ENCODE measurements around the gene ZMIZ2. TPM values are rescaled to one million over a fixed set of nuclear protein-coding genes. Genes with fewer than 3 reads are reported as not detected.
A peak's percentile ranks its signal among the peaks of the same experiment; 100 is the strongest.
"Not testable (repeated sequence)": the region's sequence is repeated elsewhere in the genome, so short reads cannot be mapped to it uniquely, and the experiment has no call there.

The ZMIZ2 gene
- total RNA-seq, 2 experiments from 2014 or later, result 120 to 124 TPM

DNA sequence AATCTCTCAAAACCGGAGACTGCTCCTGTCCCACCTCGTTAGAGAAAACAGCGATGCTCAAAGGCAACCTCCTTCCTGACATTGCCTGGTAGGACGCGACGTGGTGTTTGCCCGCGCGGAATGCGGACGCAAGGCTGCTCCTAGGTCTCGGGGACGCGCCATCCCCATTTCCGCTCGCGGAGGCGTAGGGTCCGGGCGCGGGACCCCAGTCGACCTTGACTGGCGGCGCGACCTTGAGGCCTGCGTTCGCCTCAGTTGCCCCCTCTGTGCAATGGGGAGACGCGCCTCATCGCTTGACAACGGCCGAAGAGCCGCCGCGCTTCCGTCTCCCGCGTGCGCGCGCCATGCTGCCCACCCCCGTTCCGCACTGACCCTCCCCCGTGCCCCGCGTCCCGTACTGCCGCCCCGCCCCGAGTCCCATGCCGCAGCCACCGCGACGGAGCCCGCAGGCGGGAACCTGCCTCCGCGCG is 47.4 kb downstream of the ZMIZ2 start:
- H3K4me3 Mint-ChIP-seq, result peak overlapping the region; percentile 98
- H3K27me3 Mint-ChIP-seq, result no peaks in the 10 kb centered on the region
- no peaks in the 10 kb centered on the region for H3K9me3 Mint-ChIP-seq
- POLR2A ChIA-PET, result interaction anchor here (1.0 to 4.1 kb wide), 2 partner anchors 52 to 214 kb away, joined by 4 to 20 read pairs; partner anchors contain the start of genes H2AZ2 and TMED4
- peak overlapping the region; percentile 96 for H3K27ac Mint-ChIP-seq
- H3K4me1 Mint-ChIP-seq, result peaks cover 23% of the 10 kb centered on the region
- peaks cover 23% of the 10 kb centered on the region for H3K36me3 Mint-ChIP-seq
- ATAC-seq (ENCODE audit: low read depth) (peak; percentile 30), DNase-seq (no peak)

DNA sequence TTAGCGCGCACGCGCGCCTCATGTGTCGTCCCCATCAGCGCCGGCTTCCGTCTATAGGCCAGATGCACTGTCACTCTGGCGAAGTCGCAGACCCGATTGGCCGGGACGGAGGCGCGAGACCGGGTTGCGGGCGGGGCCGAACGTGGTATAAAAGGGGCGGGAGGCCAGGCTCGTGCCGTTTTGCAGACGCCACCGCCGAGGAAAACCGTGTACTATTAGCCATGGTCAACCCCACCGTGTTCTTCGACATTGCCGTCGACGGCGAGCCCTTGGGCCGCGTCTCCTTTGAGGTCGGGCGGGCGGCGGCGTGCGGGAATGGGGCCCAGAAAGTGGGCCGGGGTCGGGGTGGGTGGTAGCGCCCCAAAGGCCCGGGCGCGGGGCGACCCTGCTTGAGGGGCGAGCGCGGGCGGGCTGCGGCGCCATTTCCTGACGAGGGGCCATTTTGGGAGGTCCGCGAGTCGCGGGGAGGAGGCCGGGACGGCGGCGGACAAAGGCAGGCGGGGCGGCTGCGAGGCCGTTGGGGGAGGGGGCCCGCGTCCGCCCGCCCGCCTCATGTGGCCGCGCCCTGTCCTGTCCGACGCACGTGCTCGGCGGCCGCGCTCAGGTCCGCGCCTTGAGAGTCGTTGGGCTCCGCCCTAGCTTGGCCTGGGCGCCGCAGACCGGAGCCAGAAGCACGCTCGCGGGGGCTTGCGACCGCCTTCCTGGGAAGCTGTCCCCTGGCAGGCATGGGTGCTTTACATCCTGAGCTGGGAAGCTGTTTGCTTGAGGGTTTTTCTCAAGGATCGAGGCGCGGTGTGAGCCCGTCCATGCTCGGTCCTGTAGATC is 48.1 kb downstream of the ZMIZ2 start, which contains the start of gene PPIA:
Gene PPIA (plus strand): TSS at position 178 of the 825 bp plus-strand sequence. CDS start 44 bp downstream, at position 222.
- DNase-seq, result peak; percentile 98
- POLR2A ChIA-PET, result interaction anchor here (0.6 to 4.1 kb wide), 16 partner anchors 9 to 215 kb away, joined by 3 to 38 read pairs (median 4); partner anchors contain the start of genes H2AZ2, OGDH, PURB and TMED4
- Mint-ChIP-seq H3K4me1 (peaks cover 26% of the 10 kb centered on the region), H3K36me3 (peaks cover 30% of the 10 kb centered on the region), H3K4me3 (peak within 1 kb of the TSS; percentile 98), H3K27me3 (no peaks in the 10 kb centered on the region), H3K27ac (peak within 1 kb of the TSS; percentile 96), H3K9me3 (no peaks in the 10 kb centered on the region)
- peak; percentile 90 for ATAC-seq (ENCODE audit: low read depth)

DNA sequence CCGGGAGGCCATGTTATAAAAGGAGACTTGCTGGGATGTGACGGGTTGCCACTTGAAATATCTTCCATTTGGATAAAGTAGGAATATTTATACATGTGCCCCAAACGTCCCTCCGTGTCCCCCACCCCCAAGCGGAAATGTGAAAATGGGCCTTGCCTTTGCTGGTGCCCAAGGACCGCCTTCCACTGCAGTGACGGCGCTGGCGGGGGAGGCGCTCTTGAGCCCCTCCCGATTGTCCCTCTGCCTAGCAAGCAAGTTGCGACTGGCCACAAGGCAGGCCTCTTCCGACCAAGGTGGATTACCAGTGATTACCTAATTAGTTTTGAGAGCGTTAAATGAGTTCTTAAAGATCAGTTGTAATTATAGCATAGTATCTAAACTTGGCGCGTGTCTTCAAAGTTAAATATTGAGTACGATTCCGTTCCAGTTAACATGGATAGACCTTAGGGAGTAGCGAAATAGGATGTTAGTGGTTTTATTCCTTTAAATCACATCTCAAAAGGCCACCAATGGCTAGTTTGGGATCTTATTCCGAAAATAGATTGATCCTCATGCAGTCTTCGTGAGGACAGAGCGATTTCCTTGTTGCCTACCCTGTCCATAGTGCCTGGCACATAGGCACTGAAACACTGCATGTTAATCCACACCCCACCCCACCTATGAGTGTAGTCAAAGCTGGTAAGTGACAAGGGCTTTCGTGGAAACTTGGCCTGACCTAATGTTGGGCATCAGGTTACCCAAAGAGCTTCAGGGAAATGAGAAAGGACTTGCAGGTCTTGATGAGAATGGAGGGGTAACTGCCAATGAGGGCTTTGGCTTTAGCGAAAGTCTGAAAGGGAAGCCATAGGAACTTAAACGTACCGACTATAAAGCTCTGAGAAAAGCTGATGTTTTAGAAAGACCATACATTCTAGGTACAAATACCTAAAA is 48.9 kb downstream of the ZMIZ2 start:
- POLR2A ChIA-PET, result interaction anchor here (0.5 to 4.1 kb wide), 18 partner anchors 8 to 216 kb away, joined by 3 to 38 read pairs (median 4); partner anchors contain the start of genes H2AZ2, OGDH, PURB and TMED4
- H3K4me3 Mint-ChIP-seq, result peak overlapping the region; percentile 98
- H3K4me1 Mint-ChIP-seq, result peaks cover 27% of the 10 kb centered on the region
- ATAC-seq (ENCODE audit: low read depth) (peak; percentile 49), DNase-seq (peak; percentile 83)
- no peaks in the 10 kb centered on the region for H3K9me3 Mint-ChIP-seq
- no peaks in the 10 kb centered on the region for H3K27me3 Mint-ChIP-seq
- H3K36me3 Mint-ChIP-seq, result peaks cover 32% of the 10 kb centered on the region
- peak overlapping the region; percentile 96 for H3K27ac Mint-ChIP-seq

DNA sequence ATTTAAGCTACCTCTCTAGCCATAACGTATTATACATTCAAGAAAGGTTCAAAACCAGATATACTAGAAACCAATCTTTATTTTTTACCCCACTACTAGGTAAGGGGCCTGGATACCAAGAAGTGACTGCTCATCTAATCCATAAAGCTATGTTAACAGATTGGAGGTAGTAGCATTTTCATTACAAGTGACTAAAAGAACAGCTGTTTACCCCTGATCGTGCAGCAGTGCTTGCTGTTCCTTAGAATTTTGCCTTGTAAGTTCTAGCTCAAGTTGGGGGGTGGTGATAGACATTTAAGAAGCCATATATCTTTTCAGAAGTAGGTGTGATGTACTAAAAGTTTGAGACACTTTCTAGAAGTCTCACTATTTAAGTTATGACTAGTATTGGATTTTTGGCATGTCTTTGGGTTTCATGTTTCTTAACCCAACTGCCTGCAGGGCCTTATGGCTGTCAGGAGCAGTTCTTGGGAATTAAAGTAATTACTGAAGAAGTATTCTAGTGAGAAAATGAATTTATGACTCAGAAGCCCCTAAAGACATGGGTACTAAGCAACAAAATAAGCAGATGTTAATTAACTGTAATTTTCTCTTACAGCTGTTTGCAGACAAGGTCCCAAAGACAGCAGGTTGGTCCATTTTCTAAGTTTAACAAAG is 50.1 kb downstream of the ZMIZ2 start:
- Mint-ChIP-seq H3K4me1 (peaks cover 28% of the 10 kb centered on the region), H3K36me3 (peaks cover 36% of the 10 kb centered on the region), H3K27ac (peak overlapping the region; percentile 96), H3K27me3 (no peaks in the 10 kb centered on the region), H3K9me3 (no peaks in the 10 kb centered on the region), H3K4me3 (peak overlapping the region; percentile 98)
- ATAC-seq (ENCODE audit: low read depth), result no peak
- no peak for DNase-seq
- POLR2A ChIA-PET, result interaction anchor here (0.6 to 4.1 kb wide), 7 partner anchors 12 to 217 kb away, joined by 3 to 38 read pairs (median 11); partner anchors contain the start of genes H2AZ2, PURB and TMED4

DNA sequence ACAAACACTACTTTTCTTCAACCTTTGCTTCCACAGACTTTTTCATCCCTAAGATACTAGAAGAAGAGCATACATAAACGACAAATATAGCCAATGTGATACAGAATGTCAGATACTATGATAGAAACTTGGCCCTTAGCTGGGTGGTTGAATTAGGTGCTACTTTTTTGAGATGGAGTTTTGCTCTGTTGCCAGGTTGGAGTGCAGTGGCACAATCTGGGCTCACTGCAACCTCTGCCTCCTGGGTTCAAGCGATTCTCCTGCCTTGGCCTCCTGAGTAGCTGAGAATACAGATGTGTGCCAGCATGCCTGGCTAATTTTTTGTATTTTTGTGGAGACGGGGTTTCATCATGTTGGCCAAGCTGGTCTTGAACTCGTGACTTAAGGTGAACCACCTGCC is 51.3 kb downstream of the ZMIZ2 start:
- POLR2A ChIA-PET, result interaction anchor here (0.7 kb wide), 1 partner anchor 309 kb away, joined by 4 read pairs; no protein-coding TSS in a partner anchor
- Mint-ChIP-seq H3K27ac (no peak overlapping the region), H3K4me3 (peak overlapping the region; percentile 42), H3K36me3 (peaks cover 36% of the 10 kb centered on the region), H3K9me3 (no peaks in the 10 kb centered on the region), H3K27me3 (no peaks in the 10 kb centered on the region), H3K4me1 (peaks cover 25% of the 10 kb centered on the region)
- ATAC-seq (ENCODE audit: low read depth), result no peak
- DNase-seq, result no peak

DNA sequence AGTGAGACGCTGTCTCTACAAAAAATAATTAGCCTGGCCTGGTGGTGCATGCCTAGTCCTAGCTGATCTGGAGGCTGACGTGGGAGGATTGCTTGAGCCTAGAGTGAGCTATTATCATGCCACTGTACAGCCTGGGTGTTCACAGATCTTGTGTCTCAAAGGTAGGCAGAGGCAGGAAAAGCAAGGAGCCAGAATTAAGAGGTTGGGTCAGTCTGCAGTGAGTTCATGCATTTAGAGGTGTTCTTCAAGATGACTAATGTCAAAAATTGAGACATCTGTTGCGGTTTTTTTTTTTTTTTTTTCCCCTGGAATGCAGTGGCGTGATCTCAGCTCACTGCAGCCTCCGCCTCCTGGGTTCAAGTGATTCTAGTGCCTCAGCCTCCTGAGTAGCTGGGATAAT is 53.2 kb downstream of the ZMIZ2 start:
- Mint-ChIP-seq H3K9me3 (no peaks in the 10 kb centered on the region), H3K4me1 (peaks cover 25% of the 10 kb centered on the region), H3K27ac (no peak overlapping the region)

DNA sequence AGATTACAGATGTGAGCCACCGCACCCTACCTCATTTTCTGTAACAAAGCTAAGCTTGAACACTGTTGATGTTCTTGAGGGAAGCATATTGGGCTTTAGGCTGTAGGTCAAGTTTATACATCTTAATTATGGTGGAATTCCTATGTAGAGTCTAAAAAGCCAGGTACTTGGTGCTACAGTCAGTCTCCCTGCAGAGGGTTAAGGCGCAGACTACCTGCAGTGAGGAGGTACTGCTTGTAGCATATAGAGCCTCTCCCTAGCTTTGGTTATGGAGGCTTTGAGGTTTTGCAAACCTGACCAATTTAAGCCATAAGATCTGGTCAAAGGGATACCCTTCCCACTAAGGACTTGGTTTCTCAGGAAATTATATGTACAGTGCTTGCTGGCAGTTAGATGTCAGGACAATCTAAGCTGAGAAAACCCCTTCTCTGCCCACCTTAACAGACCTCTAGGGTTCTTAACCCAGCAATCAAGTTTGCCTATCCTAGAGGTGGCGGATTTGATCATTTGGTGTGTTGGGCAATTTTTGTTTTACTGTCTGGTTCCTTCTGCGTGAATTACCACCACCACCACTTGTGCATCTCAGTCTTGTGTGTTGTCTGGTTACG is 53.9 kb downstream of the ZMIZ2 start:
- no peaks in the 10 kb centered on the region for H3K9me3 Mint-ChIP-seq
- POLR2A ChIA-PET, result interaction anchor here (0.6 to 1.1 kb wide), 5 partner anchors 8 to 665 kb away, joined by 3 to 5 read pairs (median 3); no protein-coding TSS in a partner anchor
- H3K36me3 Mint-ChIP-seq, result peaks cover 33% of the 10 kb centered on the region
- H3K4me1 Mint-ChIP-seq, result peaks cover 25% of the 10 kb centered on the region
- no peak overlapping the region for H3K4me3 Mint-ChIP-seq
- no peak for ATAC-seq (ENCODE audit: low read depth)
- H3K27ac Mint-ChIP-seq, result no peak overlapping the region
- no peak for DNase-seq
- H3K27me3 Mint-ChIP-seq, result no peaks in the 10 kb centered on the region

More for the DNA sequence above, 53.2 kb downstream of the ZMIZ2 start:
- no peak overlapping the region for H3K4me3 Mint-ChIP-seq
- H3K36me3 Mint-ChIP-seq, result peaks cover 36% of the 10 kb centered on the region
- DNase-seq, result no peak
- POLR2A ChIA-PET, result interaction anchor here (0.6 to 1.1 kb wide), 4 partner anchors 8 to 664 kb away, joined by 3 to 5 read pairs (median 3); no protein-coding TSS in a partner anchor
- ATAC-seq (ENCODE audit: low read depth), result no peak
- no peaks in the 10 kb centered on the region for H3K27me3 Mint-ChIP-seq

DNA sequence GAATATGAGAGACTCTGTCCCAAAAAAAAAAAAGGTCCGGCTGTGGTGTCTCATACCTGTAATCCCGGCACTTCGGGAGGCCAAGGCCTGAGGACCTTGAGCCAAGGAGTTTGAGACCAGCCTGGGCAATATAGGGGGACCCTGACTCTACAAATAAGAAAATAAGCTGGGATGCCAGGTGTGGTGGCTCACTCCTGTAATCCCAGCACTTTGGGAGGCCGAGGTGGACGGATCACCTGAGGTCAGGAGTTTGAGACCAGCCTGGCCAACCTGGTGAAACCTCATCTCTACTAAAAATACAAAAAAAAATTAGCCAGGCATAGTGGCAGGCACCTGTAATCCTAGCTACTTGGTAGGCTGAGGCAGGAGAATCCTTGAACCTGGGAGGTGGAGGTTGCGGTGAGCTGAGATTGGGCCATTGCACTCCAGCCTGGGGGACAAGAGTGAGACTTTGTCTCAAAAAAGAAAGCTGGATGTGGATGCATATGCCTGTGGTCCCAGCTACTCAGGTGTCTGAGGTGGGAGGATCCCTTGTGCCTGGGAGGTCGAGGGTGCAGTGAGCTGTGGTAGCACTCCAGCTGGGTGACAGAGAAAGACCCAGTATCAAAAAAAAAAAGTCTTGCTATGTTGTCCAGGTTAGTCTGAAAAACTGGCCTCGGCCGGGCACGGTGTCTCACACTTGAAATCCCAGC is 55.3 kb downstream of the ZMIZ2 start:
- H3K4me1 Mint-ChIP-seq, result peaks cover 20% of the 10 kb centered on the region
- not testable (repeated sequence) for ATAC-seq (ENCODE audit: low read depth); H3K4me3 Mint-ChIP-seq; H3K27me3 Mint-ChIP-seq; H3K27ac Mint-ChIP-seq; DNase-seq; H3K9me3 Mint-ChIP-seq
- POLR2A ChIA-PET, result interaction anchor here (0.6 to 2.0 kb wide), 5 partner anchors 33 to 334 kb away, joined by 3 to 6 read pairs (median 4); no protein-coding TSS in a partner anchor
- H3K36me3 Mint-ChIP-seq, result peaks cover 25% of the 10 kb centered on the region

DNA sequence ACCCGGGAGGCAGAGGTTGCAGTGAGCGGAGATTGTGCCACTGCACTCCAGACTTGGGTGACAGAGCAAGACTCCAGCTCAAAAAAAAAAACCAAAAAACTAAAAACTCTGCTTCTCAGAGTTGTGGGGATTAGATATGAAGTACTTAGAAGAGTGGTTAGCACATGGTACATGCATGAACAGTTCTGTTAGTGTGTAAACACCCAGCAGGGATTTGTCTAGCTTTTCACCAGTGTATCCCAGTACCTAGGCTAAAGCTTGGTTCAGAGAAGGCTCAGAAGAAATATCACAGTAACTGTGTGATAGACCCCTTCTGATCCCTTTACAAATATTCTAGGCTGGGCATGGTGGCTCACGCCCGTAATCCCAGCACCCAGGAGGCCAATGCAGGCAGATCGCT is 57.3 kb downstream of the ZMIZ2 start:
- no peak overlapping the region for H3K4me3 Mint-ChIP-seq
- no peak for ATAC-seq (ENCODE audit: low read depth)
- H3K27ac Mint-ChIP-seq, result no peak overlapping the region
- POLR2A ChIA-PET, result interaction anchor here (0.8 to 2.0 kb wide), 3 partner anchors 8 to 80 kb away, joined by 3 to 6 read pairs (median 4); partner anchors contain the start of gene PURB
- no peaks in the 10 kb centered on the region for H3K27me3 Mint-ChIP-seq
- peaks cover 7% of the 10 kb centered on the region for H3K4me1 Mint-ChIP-seq
- H3K36me3 Mint-ChIP-seq, result peaks cover 14% of the 10 kb centered on the region
- DNase-seq, result no peak
- no peaks in the 10 kb centered on the region for H3K9me3 Mint-ChIP-seq

DNA sequence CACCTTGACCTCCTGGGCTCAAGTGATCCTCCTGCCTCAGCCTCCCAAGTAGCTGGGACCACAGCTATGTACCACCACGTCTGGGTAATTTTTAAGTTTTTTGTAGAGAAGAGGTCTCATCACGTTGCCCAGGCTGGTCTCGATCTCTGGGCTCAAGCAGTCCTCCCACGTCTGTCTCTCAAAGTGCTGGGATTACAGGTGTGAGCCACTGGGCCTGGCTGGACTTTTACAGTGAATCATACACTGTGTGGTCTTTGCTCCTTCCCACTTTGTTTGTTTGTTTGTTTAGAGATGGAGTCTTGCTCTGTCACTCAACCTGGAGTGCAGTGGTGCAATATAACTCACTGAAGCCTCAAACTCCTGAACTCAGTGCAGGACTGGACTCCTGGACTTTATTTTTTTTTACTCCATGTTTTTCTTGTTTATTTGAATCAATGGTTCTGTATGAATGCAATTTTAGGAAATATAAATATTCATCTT is 60.3 kb downstream of the ZMIZ2 start:
- no peak overlapping the region for H3K27ac Mint-ChIP-seq
- DNase-seq (no peak), ATAC-seq (ENCODE audit: low read depth) (no peak)
- POLR2A ChIA-PET, result no interaction called here
- H3K27me3 Mint-ChIP-seq, result no peaks in the 10 kb centered on the region
- no peak overlapping the region for H3K4me3 Mint-ChIP-seq
- H3K4me1 Mint-ChIP-seq, result no peaks in the 10 kb centered on the region
- no peaks in the 10 kb centered on the region for H3K36me3 Mint-ChIP-seq
- H3K9me3 Mint-ChIP-seq, result no peaks in the 10 kb centered on the region

DNA sequence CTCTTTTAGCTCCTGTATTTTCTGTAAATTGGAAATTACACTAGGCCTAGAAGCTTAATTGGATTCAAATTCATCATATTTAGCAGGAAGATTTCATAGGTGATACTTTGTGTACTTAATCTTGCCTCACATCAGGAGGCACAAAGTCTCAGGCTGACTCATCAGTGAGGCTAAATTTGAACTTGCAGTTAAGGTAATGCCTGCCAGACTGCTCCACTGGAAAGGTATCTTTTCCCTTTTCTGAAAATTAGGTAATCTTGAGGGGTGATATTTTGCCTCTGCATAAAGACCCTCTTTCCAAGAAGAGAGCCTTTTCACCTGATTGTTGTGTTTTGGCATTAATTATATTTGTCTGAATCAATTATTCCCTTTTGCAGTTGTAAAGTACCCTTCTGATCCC is 62.4 kb downstream of the ZMIZ2 start:
- Mint-ChIP-seq H3K27me3 (no peaks in the 10 kb centered on the region), H3K27ac (no peak overlapping the region), H3K4me3 (no peak overlapping the region), H3K4me1 (no peaks in the 10 kb centered on the region), H3K9me3 (no peaks in the 10 kb centered on the region), H3K36me3 (no peaks in the 10 kb centered on the region)
- ATAC-seq (ENCODE audit: low read depth) (no peak), DNase-seq (no peak)
- POLR2A ChIA-PET, result interaction anchor here (2.8 kb wide), 1 partner anchor 13 kb away, joined by 11 read pairs; no protein-coding TSS in a partner anchor
